ENCODE results near the gene OXA1L.
"Not testable (repeated sequence)": the region's sequence is repeated elsewhere in the genome, so short reads cannot be mapped to it uniquely, and the experiment has no call there.

OXA1L gene

DNA sequence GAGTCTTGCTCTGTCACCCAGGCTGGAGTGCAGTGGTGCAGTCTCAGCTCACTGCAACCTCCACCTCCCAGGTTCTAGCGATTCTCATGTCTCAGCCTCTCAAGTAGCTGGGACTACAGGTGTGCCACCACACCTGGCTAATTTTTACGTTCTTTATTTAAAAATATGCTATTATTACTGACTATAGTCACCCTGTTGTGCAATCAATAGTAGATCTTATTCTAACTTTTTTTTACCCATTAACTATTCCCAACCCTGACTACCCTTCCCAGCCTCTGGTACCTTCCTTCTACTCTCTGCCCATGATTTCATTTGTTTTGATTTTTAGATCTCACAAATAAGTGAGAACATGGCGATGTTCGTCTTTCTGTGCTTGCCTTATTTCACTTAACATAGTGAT, 2.5 kb downstream of the OXA1L start:
- DNase-seq (ENCODE audit: low read depth in 2 of 2), result no peak

DNA sequence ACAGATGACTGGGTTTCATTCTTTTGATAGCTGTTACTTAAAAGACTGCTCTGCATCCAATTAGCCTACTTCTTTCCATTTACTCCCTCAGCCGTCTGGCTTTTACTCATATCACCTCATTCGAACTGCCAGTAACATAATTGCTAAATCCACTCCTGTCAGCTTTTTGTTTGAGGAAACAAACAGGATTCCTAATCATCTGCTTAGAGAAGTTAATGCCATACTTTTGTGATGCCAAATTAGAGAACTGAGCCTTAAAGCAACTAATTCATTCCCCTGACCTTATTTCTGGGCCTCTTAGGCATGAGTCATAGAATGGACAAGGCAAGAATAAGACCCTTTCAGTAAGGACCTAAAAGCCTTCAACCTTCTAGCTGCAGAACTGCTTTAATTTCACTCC, 2.9 kb downstream of the OXA1L start:
- DNase-seq (ENCODE audit: low read depth in 2 of 2), result no peak

DNA sequence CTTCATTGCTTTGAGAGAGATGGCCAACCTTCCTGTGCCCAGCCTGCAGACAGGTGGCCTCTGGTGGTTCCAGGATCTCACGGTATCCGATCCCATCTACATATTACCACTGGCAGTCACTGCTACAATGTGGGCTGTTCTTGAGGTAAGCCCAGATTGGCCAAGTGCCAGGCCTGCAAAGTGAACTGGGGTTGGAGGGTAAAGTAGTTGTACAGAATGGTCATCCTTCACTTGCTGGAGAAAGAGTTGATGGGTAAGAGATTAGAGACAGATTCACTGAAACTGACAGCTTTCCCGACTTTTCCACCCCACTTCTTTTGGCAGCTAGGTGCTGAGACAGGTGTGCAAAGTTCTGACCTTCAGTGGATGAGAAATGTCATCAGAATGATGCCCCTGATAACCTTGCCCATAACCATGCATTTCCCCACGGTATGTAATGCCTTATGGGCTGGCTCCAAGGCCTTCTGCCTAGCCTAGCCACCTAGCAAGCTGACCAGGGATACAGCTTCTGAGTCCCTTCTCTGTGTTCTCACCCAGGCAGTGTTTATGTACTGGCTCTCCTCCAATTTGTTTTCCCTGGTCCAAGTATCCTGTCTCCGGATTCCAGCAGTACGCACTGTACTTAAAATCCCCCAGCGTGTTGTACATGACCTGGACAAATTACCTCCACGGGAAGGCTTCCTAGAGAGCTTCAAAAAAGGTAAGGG, 4.1 kb downstream of the OXA1L start:
- DNase-seq (ENCODE audit: low read depth in 2 of 2), result no peak

DNA sequence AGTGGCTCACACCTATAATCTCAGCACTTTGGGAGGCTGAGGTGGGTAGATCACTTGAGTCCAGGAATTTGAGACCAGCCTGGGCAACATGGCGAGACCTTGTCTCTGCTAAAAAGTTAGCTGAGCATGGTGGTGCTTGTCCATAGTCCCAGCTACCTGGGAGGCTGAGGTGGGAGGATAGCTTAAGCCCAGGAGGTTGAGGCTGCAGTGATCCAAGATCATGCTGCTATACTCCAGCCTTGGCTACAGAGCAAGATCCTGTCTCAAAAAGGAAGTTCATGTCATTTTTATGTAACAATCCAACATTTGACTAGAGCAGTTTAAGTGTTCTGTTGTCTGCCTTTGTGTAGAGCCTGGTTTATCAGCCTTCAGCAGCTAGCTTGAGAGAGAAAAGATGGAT, 6.2 kb downstream of the OXA1L start:
- DNase-seq (ENCODE audit: low read depth in 2 of 2), result no peak

DNA sequence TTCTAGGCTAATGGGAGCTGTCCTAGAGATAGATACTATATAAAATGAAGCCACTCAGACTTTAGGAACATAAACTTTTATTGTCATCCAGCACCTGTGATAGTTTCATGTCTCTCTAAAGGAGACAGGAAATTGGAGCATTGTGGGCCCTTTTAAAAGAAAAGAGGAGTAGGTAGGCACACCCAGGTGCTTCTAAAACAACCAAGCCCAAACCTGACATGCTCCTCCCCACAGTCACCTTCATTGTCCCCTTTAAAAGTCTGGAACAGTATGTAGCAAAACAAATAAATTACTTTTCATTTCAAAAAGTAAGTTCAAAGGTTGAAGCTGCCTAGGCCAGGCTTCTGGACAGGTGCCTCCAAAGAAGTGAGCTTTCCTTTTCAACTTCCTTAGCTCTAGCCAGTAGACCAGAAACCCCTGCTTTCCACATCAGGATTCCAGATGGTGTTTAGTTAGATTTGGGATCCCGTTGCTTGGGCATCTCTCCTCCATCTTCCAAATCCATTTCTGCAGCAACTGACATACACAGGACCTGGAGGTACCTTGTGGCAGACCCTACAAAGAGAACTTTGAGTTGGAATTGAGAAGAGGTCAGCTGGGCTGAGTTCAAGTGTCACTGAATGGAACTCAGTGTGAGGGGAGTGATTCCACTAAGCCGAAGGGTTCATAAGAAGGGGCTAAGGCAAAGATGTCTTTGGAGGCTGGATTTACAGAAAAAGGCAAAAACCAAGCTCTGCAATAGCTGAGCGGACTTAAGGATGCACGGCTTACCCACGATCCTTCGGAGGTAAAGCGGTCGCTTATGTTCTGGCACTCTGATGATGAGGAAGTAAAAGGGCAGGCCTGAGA, 6.9 kb downstream of the OXA1L start:
- DNase-seq (ENCODE audit: low read depth in 2 of 2), result no peak

DNA sequence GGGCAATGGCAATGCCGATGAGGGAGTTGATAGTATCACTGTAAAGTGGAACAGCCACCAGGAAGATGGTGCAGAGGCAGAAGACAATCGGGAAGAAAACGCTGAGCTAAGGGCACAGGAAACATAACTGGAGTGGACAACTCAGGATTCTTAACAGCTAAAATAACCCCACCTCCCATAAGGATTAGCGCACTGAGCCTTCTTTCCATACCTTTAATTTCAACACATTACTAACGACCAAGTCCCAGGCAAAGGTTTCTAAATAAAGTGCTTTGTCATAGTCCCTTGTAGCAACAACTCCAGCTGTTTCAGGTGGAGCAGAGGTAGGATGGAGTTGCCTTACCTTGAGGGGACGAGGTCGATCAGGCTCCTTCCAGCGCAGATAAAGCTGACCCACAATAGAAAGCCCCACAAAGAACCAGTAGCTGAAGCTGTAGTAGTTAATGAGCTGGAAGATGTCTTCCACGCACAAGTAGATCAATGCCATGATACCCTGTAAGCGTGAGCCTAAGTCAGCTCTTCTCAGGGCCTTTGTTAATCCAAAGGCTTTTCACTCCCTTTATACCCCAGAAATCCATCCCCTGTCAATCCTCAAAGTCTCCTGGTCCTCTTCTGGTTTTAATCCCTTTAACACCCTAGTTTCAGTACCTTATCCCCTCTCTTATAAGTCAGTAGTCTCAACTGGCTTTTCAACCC, 7.7 kb downstream of the OXA1L start:
- DNase-seq (ENCODE audit: low read depth in 2 of 2), result no peak

DNA sequence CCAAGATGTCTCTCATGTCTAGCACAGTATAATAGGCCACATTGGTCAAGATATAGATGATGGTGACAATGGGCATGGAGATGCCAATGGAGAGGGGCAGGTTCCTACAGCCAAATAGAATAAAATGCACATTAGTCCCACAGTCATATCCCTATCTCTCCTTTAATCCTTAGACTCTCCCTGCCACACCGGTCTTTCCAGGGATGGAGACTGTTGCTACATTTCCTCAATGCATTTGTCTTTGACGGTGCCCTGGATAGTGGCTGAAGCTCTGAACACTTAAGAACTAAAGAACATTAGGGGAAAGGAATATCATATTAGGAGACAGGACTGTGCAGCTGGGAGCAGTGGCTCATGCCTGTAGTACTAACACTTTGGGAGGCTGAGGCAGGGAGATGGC, 9.7 kb downstream of the OXA1L start:
- DNase-seq (ENCODE audit: low read depth in 2 of 2), result no peak

DNA sequence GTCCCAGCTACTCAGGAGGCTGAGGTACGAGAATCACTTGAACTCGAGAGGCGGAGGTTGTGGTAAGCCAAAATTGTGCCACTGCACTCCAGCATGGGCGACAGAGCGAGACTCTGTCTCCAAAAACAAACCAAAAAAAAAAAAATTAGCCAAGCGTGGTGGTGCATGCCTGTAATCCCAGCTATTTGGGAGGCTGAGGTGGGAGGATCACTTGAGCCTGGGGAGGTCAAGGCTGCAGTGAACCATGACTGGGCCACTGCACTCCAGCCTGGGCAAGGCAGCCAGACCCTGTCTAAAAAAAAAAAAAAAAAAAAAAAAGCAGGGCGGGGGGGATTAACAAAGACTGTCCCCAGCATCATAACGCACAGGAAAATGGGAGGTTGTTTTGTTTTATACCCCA, 10.4 kb downstream of the OXA1L start:
- DNase-seq (ENCODE audit: low read depth in 2 of 2), result not testable (repeated sequence)

DNA sequence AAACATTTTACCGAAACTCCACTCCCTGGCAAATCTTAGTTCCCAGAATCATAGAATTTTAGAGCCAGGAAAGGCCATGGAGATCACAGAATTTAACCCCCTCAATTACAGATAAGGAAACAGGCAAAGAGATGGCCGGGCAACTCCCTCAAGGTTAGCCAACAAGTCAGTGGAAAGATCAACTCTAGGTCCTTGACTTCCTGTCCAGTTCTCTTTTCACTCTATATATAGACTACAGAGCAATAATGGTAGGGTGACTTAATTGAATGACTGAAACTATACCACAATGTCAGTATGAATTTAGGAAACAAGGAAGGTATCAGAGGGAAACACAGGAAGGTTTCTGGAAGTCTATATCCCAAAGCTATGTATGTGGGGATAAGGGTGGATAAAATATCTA, 11.6 kb downstream of the OXA1L start:
- DNase-seq (ENCODE audit: low read depth in 2 of 2), result no peak

DNA sequence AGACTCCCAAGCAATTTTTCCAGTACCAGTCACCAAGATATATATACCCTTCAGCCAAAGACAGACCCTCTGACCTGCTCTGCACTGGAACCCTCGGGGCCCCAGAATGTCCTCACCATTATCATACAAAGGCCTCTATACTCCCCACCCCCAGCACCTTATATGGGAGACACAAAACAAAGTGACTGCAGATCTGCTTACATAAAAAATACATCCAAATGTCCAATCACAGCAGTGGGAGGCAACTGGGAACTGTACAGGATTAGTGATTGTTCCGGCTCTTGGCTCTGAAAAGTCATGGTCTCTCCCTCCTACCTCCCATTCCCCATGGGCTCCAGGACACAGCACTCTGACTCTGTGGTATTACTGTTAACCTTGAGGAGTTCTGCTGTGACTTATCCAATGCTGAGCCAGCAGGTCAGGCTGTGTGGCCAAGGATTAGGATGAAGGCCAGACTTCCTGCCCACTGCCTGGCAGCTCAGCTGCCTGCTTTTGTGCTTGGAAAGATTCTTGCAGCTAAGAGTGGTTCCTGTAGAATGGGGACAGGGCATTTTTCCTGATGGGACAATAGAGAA, 13.7 kb downstream of the OXA1L start:
- DNase-seq (ENCODE audit: low read depth in 2 of 2), result no peak

DNA sequence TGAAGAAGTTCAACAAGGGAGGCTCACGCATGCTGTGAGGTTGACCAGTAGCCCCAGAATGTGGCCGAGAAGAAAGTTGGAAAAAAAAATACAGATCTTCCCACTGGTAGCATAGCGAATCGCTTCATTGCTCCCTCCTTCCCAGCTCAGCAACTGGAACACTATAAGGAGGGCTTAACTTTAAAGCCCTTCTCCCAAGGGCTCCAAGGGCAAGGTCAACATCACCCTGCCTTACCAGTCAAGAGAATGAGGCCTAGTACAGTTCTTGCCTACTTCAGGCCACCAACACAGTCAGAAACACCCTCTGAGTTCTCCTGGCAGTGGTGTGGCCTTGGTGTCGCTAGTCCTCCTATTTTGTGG, 14.4 kb downstream of the OXA1L start:
- DNase-seq (ENCODE audit: low read depth in 2 of 2), result no peak

DNA sequence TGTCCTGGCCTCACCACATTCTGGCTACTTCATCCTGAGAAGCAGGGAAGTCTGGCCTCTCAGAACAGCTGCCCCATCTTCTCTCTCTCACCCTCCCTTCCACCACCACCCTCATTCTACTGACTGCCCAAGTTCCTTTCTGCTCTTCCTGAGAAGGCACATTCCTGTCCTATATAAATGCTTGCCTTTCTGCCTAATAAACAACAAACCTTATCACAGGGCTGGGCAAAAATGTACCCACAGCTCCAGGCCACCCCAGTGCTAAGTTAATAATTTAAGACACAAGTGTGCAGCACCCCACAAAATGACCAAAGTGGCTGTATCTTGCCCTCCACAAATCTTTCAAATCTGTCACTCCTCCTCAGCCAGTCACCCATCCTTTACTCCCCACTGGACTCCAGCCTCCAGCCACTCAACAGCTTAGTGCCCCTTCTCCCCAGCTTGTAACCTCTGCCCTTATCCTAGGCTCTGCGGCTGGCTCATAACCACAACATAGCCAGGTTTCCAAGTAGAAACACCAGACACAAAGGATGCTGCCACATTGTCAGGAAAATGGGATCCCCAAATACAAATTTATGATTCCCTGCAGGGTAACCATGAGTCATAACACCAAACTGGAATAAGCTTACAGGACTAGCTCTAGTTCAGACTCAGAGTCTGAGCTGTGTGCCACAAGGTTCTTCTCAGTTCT, 15.0 kb downstream of the OXA1L start:
- no peak for DNase-seq (ENCODE audit: low read depth in 2 of 2)

DNA sequence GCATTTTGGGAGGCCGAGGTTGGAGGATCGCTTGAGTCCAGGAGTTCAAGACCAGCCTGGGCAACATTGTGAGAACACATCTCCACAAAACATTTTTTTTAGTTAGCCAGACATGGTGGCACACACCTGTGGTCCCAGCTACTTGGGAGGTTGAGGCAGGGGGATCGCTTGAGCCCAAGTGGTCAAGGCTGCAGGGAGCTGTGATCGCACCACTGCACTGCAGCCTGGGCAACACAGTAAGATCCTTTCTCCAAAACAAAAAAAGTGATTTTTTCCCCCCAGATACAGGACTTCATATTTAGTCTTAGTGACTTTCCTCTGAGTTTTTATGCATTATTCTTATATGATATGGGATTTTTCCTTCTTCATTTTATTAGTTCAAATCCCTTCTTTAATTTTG, 20.2 kb downstream of the OXA1L start:
- DNase-seq (ENCODE audit: low read depth in 2 of 2), result no peak

DNA sequence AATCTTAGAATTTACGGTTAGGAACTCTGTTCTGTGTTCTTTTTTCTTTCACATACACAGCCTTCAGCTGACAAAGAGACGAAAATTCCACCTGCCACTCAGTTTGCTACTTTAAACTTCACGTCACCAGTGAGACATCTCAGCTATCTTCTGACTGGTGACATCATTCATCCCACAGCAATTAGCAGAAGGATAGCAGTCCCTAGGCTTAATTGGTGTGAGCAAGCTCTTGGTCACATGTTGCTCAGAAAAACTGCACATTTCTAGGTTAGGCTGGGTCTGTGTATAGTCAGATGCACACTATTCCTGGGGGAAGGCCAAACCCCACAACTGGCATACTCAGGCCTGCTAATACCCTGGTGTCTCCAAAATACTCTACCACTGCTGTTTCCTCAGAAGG, 24.8 kb downstream of the OXA1L start:
- DNase-seq (ENCODE audit: low read depth in 2 of 2), result no peak

DNA sequence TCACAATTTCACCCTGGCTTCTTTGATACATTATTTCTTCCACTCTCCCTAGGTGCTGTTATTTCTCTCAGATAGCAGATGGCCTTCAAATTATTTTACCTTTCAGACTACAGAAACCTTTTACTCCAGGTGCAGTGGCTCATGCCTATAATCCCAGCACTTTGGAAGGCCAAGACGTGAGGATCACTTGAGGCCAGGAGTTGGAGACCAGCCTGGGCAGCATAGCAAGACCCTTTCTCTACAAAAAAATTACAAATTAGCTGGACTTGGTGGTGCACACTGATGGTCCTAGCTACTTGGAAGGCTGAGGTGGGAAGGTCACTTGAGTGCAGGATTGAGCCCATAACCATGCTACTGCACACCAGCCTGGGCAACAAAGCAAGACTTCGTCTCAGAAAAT, 25.7 kb downstream of the OXA1L start:
- no peak for DNase-seq (ENCODE audit: low read depth in 2 of 2)

DNA sequence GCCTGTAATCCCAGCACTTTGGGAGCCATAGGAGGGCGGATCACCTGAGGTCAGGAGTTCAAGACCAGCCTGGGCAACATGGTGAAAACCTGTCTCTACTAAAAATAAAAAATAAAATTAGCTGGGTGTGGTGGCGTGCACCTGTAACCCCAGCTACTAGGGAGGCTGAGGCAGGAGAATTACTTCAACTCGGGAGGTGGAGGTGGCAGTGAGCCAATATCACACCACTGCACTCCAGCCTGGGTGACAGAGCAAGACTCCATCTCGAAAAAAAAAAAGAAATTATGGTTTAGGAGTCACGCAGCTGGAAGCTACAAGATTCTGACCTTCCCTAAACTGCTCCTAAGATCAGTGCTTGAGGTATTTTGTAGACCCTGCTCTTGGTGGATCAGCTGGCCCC, 27.1 kb downstream of the OXA1L start:
- not testable (repeated sequence) for DNase-seq (ENCODE audit: low read depth in 2 of 2)

DNA sequence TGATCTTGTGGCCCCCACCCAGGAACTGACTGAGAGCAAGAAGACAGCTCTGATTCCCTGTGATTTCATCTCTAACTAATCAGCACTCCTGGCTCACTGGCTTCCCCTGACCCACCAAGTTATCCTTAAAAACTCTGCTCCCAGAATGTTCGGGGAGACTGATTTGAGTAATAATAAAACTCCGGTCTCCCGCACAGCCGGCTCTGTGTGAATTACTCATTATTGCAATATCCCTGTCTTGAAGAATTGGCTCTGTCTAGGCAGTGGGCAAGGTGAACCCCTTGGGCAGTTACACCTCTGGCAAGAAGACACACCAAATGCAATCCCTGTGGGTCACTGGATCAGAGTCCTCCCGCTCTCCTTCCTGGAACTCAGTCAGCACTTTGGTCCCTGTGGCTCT, 27.5 kb downstream of the OXA1L start:
- DNase-seq (ENCODE audit: low read depth in 2 of 2), result no peak

DNA sequence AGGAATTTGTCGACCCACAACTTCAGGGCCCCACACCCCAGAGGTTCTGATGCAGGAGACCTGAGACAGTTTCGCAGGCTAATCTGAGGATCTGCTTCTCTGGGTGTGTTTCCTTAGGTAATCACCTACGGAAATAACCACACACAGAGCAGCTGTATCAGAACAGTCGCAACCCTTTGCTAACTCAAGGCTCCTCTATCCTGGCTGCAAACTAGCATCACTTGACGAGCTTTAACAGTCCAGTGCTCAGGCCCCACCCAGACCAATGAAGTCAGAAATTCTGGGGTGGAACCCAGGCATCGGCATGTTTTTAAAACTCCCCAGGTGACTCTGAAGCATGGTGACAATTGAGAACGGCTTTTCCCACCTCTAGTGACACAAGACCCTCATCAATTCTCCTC, 28.1 kb downstream of the OXA1L start:
- DNase-seq (ENCODE audit: low read depth in 2 of 2), result no peak

DNA sequence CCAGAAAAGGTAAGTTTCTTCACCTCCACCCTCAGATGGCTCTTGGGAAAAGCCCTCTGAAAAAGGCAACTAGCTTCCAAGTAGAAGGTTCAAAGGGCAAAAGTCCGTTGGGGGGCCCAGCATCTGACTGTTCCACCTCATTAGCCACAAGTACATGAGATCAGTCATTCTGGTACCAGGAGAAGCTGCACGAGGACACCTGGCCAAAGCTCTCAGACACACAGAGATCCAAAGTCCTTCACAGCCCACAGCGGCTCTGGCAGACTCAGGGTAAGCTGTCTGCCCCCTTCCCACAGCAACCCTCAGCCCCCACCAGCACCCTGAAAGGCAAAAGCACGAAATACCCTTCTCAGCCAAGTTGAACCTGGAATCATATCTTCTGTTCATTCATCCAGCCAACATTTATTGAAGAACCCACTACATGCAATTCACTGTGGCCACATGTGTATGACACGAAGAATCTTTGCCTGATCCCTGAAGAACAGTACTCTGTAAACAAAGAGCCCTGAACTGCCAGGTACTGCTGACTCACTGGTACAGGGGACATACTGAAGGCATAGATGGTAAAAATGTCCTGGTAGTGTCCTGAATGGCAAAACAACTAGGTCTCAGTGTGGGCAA, 29.7 kb downstream of the OXA1L start:
- no peak for DNase-seq (ENCODE audit: low read depth in 2 of 2)

DNA sequence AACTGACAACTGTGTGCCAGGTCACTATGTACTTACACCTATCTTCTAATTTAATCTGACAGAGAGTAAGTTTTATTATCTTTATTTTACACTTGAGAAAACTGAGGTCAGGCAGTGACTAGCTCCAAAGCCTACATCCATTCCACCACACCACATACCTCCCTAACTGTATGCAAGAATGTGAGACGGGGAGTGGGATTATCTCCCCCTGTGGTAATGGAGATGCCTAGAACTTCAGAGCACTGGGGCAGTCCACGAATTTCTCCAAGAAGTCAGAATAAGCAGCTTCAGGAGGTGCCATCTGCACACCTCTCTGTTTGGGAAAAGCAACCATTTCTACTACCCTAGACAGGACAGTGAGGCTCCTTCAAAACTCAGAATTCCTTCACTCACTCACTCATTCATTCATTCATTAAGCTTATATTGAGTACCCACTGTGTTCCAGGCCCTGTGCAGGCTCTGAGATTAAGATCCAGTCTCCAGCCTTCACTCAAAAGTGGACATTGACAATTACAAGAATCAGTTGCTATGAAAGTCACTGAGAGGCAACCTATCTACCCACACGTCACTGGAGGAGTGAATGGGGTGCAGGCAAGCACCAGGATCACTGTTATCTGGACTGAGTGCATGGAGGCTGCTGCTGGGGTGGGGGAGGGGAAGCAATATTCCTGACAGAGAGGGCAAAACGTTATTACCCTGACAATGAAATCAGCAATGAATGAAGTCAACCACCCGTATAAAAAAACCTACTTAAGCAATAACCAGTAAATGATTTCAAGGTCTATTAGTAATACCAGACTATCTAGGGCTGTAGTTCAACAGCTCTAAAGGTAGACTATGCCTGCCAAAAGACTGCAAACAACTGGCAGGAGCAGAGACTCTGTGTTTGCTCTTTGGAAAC, 30.8 kb downstream of the OXA1L start:
- DNase-seq (ENCODE audit: low read depth in 2 of 2), result no peak

All from stimulated activated CD8-positive, alpha-beta memory T cell treated with anti-CD3 and anti-CD28 coated beads, Interleukin-7, amount 100 ng/mL, for 1 hour (primary cell).